Neural crest cell (in vitro differentiated cells): Measurements from ENCODE around the gene FZD4. TPM values are rescaled to one million over a fixed set of nuclear protein-coding genes. Genes with fewer than 3 reads are reported as not detected.

Experiments
- DNase-seq: peaks from one replicate; pipeline ENCODE4 v3.0.0; 2021; ENCODE audit warnings: low read depth, mixed read lengths, low spot score
- H3K27ac Mint-ChIP-seq: one replicate; pipeline ENCODE4 v1.8.0; 2021; ENCODE audit warnings: mild to moderate bottlenecking, mixed read lengths; ENCODE audit not compliant: unreplicated experiment
- H3K27me3 Mint-ChIP-seq: 2 replicates; pipeline ENCODE4 v1.8.0; 2021; ENCODE audit warnings: low read depth, mild to moderate bottlenecking, mixed read lengths
- H3K36me3 Mint-ChIP-seq: 2 replicates; pipeline ENCODE4 v1.8.0; 2021; ENCODE audit warnings: low read depth, mild to moderate bottlenecking, mixed read lengths
- H3K4me1 Mint-ChIP-seq: 2 replicates; pipeline ENCODE4 v1.8.0; 2021; ENCODE audit warnings: mixed read lengths
- H3K4me3 Mint-ChIP-seq: one replicate; pipeline ENCODE4 v1.8.0; 2021; ENCODE audit warnings: mild to moderate bottlenecking, mixed read lengths
- H3K9me3 Mint-ChIP-seq: 2 replicates; pipeline ENCODE4 v1.8.0; 2021; ENCODE audit warnings: mixed read lengths
- CTCF ChIP-seq: fragments of 200-600 bp; sonication (generic); conservative IDR thresholded peaks from 2 replicates; pipeline ENCODE4 v1.5.0; 2021; ENCODE audit warnings: antibody characterized with exemption, mild to moderate bottlenecking
- total RNA-seq: library from RNA; stranded (reverse); gene quantifications from 2 replicates; pipeline ENCODE4 v1.2.1, GENCODE V29; 2021

Gene FZD4
- total RNA-seq, 1 donor from 2014 or later = 4.1 TPM

GRCh38 chr11:86926975-86927374 lies 28.2 kb downstream of the FZD4 start:
- no peak for TF ChIP-seq CTCF
- peaks cover 30% of the 10 kb centered on the region for H3K4me1 Mint-ChIP-seq
- H3K4me3 Mint-ChIP-seq = no peak overlapping the region
- H3K27ac Mint-ChIP-seq = no peak overlapping the region
- no peak for DNase-seq
- no peaks in the 10 kb centered on the region for H3K27me3 Mint-ChIP-seq
- no peaks in the 10 kb centered on the region for H3K9me3 Mint-ChIP-seq
- no peaks in the 10 kb centered on the region for H3K36me3 Mint-ChIP-seq

DNA sequence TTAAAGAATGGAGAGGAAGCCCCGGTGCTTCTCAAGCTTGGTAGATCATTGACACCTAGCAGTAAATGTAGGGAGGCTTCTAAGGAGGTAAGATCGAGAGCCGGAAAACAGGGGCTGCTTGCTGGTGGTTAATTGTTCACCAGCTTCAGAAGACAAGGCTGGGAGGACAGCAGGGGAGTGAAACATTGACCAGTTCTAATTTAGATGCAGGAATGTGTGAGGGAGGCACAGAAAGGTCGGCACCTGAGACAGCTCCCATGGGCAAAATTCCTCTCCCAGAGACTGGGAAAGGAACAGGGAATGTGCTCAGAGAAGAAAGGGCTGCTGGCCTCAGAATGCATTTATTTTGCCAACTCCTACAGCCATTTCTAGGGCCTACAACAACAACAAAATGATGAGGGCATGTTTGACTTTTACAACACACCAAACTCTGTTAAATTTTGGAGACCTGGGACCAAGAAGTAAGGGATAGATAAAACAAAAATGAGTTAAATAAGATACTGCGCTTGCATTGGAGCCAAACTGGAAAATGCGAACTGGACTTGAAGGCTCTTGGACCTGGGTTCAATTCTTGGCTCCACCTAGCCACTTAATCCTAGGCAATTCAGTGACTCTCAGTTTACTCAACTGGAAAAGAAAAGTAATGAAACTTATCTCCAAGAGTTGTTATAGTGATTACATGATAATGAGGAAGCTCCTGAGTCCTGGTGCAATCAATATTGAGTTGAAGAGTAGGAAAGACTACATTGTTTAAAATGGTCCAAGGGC lies 31.0 kb downstream of the FZD4 start:
- Mint-ChIP-seq H3K27me3 (no peaks in the 10 kb centered on the region), H3K9me3 (no peaks in the 10 kb centered on the region), H3K4me3 (no peak overlapping the region), H3K36me3 (no peaks in the 10 kb centered on the region), H3K27ac (no peak overlapping the region), H3K4me1 (peaks cover 22% of the 10 kb centered on the region)
- no peak for DNase-seq
- no peak for TF ChIP-seq CTCF

GRCh38 chr11:86922225-86922624 lies 33.0 kb downstream of the FZD4 start:
- DNase-seq = no peak
- Mint-ChIP-seq H3K9me3 (no peaks in the 10 kb centered on the region), H3K4me1 (peaks cover 26% of the 10 kb centered on the region), H3K4me3 (no peak overlapping the region), H3K27me3 (no peaks in the 10 kb centered on the region), H3K36me3 (no peaks in the 10 kb centered on the region), H3K27ac (no peak overlapping the region)
- no peak for TF ChIP-seq CTCF

DNA sequence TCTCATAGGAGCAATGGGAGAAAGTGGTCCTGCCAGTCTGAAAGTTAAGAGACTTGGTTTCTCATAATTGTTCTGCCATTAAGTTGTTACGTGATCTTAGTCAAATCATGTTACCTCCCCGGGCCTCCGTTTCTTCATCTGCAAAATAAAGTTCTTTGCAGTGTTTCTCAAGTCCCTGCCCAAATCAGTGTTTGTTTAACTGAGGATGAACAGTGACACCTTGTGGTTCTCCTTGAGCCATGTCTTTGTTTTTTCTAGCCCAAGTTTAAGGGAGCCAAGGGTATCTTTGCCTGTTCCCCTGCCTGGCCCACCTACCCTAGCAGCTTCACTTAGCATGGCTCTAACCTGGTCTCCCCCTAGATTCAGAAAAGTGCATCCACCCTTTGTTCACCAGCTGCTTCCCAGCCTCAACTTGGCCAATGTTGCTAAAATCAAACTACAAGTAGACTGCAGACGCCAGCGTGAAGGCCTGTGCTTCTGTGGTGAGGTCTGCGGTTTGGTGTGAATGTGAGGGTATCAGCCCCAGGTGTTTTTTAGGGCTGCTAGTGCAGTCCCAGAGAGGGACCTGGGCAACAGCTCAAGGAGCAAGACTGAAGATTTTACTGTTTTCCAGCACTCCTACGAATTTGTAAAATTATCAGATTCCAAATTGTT lies 35.5 kb downstream of the FZD4 start:
- H3K4me1 Mint-ChIP-seq = peaks cover 27% of the 10 kb centered on the region
- no peaks in the 10 kb centered on the region for H3K27me3 Mint-ChIP-seq
- peak; percentile 75 for TF ChIP-seq CTCF
- H3K36me3 Mint-ChIP-seq = no peaks in the 10 kb centered on the region
- no peak overlapping the region for H3K27ac Mint-ChIP-seq
- no peaks in the 10 kb centered on the region for H3K9me3 Mint-ChIP-seq
- H3K4me3 Mint-ChIP-seq = no peak overlapping the region
- DNase-seq = no peak

GRCh38 chr11:86918973-86919372 lies 36.2 kb downstream of the FZD4 start:
- Mint-ChIP-seq H3K4me1 (peaks cover 21% of the 10 kb centered on the region), H3K36me3 (no peaks in the 10 kb centered on the region), H3K27me3 (no peaks in the 10 kb centered on the region), H3K9me3 (no peaks in the 10 kb centered on the region), H3K4me3 (no peak overlapping the region), H3K27ac (no peak overlapping the region)
- no peak for TF ChIP-seq CTCF
- DNase-seq = no peak
